KG1 (cell line): Measurements from ENCODE around the gene ZNF717.
"Not testable (repeated sequence)": the region's sequence is repeated elsewhere in the genome, so short reads cannot be mapped to it uniquely, and the experiment has no call there.

Source experiments
- DNase-seq: peaks from one replicate; lab custom pipeline; 2025; lab: John Stamatoyannopoulos, UW

The ZNF717 gene

DNA sequence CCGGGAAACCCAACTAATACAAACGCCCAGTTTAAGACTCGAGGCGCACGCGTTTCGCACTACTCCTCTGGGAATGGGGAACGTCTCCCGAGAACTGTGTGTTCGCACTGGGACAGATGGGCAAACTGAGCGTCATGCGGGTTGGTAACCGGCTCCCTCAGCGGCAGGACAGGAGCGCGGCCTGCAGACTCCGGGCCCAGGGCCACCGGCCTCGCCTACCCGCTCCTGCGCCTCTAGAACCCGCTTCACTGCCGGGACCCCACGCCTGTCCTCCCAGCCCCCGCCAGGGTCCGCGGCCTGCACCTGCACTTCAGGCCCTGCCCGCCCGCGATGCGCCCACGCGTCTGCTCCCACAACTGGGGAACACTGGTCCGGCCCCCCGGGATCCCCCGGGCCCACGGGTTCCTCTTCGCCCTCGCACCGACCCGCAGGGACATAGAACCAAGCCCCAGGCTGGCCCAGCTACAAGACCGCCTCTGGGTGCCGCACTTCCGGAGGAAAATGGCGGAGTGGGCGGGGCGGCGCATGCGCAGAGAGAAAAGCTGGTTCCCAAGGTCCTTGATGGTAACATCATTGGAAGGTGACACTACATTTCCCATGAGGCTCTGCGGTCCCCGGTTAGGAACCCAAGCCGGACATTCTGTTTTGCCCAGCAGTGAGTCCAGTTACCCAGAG, at the start of gene ZNF717:
Gene ZNF717, minus strand, starts transcription at position 469 of the 675 bp plus-strand sequence. CDS start 2,187 bp downstream, outside the sequence.
- DNase-seq: peak; percentile 60

DNA sequence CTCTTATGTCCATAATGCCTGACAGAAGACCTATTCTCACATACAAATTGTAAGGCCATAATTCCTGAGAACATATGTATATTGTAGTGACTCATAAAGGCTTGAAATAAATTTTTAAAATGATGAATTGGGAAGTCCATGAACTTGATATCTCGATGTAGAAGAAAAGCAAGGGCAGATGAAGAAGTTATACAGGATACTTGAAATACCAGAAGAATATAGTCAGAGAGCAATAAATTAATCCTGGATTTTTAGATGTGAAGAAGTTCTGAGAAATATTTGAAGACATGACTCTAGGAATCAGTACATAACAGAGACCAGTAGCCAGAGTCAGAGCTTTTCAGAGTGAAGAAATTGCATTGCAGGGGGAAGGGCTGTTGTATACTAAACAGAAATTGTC, 45.7 kb upstream of the ZNF717 start:
- DNase-seq: not testable (repeated sequence)

DNA sequence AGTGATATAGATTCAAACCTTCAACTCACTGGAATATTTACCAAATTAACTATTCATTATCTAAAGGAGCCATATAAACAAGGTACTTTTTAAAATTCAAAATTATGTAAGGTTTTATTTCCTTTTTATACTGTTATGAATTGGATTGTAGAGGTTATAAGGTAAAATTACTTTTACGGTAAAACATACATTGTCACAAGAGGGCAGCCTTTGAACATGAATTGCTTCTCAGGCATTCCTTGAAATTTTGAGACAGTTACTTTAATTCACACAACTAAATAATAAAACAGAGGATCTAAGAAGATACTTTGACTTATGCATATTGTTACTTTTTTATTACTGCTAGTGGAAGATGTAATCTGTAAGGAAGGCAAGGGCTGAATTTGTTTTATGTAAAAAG, 32.7 kb upstream of the ZNF717 start:
- DNase-seq: not testable (repeated sequence)

DNA sequence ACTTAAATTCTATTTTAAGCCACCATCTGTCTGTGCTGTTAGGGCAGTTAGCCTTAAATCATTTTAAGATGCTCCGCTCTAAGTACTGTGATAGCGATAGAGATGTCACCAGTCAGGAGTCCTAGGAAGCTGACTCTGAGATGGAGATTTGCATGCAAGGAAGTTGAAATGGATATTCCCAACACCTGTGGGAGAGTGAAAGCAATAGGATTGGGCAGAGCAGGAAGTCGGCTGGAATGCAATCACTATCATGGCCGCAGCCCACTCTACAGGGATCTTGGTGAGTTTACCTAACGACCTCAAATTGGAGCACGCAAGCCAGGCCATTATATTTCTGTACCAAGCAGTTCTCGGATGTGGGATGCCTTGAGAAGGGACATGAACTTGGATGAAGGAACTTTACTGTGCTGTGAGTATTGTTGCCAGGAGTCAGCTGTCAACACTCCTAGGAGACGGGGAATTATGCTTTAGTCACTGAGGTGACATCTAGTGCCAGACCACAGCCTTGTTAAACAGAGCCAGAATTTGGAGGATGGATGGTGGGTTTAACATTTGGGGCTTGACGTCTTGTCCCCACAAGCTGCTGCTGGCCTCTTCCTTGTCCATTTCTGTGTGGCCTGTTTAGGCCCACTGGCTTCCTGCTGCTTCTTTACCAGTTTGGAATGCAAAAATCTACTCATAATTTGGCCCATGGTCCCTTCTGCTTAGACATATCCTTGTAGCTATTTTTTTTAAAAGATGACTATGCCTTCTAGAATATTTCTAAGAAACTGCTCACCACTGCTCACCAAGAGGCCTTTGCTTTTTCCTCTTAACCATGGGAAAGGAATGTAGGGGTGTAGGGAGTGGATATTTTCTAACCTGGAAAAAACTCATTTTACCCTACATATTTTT, 31.2 kb upstream of the ZNF717 start:
- not testable (repeated sequence) for DNase-seq

DNA sequence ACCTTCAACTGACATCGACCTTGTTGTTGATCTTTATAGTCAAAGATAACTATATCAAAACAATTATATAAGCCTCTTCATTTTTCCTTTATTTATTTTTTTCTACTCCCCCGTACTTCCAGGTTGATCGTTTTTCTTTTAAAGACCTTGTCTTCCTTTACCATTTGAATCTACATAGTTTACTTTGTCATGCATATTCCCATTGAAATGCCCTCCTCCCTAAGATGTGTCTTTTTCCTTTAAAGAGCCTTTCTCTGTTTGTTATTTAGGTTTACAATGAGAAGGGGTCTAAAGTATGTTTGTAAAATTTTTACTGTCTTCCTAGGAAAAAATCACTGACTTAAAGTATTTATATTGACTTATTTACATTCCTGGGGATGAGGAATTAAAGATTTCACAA, 29.4 kb upstream of the ZNF717 start:
- no peak for DNase-seq

DNA sequence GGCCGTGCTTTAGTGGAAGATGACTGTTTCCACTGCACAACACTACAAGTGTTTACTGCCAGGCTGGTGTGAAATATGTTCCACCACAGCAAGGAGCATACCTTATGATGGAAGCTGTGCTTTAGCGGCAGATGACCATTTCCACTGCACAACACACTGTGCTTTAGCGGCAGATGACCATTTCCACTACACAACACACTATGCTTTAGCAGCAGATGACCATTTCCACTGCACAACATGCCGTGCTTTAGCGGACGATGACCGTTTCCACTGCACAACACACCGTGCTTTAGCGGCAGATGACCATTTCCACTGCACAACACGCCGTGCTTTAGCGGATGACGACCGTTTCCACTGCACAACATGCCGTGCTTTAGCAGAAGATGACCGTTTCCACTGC, 2.8 kb downstream of the ZNF717 start:
- DNase-seq: no peak

DNA sequence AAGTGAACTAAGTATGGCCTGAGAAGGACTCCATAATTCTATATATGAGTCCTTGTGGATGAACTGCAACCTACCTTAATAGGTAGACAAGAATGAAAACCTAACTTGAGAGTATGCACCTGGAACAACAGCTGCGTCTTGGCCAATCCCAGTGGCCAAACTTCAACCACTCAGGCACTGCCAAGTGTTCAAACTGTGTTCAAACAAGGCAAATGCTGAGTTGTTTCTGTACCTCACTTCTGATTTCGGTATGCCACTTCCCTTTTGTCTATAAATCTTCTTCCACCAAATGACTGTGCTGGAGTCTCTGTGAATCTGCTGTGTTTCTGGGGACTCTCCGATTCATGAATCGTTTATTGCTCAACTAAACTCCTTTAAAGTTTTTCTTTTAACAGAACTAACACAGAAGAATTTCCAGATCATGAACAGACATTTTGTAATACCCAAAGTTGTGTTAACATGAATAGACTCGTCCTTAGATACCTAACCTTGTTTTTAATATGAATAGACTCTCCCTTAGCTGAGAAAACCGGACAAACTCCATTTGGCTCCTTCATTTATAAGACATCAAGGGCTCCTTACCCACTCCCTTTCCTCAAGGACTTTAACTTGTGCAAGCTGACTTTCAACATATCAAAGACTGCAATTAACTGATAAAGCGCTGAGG, 4.1 kb downstream of the ZNF717 start:
- DNase-seq: no peak

DNA sequence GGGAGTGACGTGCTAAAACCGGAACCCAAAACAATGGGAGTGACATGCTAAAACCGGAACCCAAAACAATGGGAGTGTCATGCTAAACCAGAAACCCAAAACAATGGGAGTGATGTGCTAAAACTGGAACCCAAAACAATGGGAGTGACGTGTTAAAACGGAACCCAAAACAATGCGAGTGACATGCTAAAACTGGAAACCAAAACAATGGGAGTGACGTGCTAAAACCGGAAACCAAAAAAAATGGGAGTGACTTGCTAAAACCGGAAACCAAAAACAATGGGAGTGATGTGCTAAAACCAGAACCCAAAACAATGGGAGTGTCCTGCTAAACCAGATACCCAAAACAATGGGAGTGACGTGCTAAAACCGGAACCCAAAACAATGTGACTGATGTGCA, 7.6 kb downstream of the ZNF717 start:
- not testable (repeated sequence) for DNase-seq

DNA sequence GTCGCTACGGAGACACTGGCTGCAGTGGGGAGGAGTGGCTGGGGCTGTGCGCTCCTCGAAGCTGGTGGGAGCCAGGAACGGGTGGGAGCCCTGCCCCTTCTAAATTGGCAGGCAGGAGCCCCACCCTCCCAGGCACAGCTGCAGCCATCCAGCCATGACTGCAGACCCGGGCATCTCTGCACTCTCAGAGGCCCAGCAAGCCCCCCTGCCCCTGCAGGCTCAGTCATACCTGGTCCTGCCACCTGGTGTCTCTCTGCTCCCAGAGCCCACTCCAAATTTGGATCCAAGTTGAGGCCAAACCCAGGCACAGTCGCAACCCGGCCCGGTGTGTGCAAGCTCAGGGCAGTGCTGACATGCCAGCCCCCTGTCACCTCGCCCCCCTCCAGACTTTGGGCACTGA, 13.7 kb downstream of the ZNF717 start:
- DNase-seq: not testable (repeated sequence)

DNA sequence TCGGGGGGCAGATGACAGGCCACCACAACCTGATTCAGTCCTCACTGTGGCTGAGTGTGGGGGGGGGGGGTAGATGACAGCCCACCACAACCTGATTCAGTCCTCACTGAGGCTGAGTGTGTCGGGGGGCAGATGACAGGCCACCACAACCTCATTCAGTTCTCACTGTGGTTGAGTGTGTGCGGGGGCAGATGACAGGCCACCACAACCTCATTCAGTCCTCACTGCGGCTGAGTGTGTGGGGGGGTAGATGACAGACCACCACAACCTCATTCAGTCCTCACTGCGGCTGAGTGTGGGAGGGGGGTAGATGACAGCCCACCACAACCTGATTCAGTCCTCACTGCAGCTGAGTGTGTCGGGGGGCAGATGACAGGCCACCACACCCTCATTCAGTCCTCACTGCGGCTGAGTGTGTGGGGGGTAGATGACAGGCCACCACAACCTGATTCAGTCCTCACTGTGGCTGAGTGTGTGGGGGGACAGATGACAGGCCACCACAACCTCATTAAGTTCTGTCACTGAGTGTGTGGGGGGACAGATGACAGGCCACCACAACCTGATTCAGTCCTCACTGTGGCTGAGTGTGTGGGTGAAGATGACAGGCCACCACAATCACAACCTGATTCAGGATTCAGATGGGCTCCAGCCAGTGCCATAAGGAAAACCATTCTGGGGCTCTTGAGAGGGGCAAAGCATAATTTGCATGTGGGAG, 16.9 kb downstream of the ZNF717 start:
- DNase-seq: no peak

DNA sequence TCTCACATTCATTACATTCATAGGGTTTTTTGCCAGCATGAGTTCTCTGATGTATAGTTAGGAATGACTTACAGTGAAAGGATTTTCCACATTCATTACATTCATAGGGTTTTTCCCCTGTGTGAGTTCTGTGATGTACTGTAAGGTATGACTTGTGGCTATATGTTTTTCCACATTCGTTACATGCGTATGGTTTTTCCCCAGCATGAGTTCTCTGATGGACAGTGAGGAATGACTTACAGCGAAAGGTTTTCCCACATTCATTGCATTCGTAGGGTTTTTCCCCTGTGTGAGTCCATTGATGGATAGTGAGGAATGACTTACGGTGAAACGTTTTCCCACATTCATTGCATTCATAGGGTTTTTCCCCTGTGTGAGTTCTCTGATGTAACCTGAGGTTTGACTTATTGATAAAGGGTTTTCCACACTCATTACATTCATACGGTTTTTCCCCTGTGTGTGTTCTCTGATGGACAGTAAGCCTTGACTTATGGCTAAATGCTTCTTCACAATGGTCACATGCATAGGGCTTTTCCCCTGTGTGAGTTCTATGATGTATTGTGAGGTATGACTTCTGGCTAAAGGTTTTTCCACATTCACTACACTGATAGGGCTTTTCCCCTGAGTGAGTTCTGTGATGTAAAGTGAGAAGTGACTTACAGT, 47.4 kb downstream of the ZNF717 start:
- DNase-seq: no peak

DNA sequence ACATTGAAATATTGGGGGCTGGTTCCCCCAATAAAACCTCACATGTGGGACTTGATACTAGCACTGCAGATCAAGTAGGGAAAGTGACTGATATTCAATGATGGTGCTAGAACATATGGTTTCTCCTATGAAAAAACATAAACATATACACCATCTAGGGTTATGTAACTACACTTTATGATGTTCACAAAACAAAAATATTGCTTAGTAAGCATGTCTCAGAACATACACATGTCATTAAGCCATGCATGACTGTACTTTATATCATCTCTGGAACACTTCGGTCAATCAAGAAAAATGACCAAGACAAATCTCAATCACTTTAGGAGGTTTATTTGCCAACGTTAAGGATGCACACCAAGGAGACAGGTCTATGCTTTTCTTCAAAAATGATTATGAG, 57.4 kb downstream of the ZNF717 start:
- no peak for DNase-seq

DNA sequence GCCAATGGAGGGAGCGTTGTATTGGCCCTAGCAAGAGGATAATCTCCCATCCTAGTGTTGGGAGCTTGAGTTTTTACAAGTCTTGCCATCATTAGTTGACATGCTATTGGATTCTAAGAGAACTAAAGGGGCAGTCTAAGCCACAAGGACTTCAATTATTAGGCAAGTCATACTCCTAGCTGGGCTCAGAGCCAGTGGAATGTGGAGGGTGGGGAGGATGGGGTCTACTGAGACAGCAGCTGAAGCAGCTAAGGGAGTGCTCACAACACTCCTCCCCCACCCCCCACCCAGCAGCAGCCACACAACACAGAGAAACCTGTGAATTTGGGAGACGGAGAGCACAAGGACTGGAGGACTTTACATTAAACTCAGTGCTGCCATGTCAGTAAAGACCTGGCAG, 93.3 kb downstream of the ZNF717 start:
- no peak for DNase-seq

DNA sequence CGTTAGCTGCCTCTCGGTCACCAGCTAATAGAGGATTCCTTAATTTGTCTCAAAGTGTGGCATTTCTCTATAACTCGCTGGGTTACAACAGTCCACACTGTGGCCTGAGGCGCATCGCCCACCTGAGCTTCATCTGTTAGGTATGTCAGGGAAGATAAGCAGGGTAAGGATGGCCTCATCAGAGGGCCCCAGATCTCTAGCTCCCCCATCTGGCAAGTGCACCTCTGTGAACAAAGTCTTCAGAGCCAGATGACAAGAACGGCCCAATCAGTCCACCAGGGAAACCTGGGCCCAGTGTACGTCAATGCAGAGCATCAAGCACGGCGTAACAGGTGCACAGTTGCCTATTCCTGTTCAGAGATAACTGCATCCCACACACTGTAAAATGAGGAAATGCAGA, 98.0 kb downstream of the ZNF717 start:
- no peak for DNase-seq
